Thyroid gland (tissue), 4 donors: ENCODE results near the gene PLXNA4.

Source experiments
- POLR2A ChIP-seq, 2 donors: fragments of 450-650 bp; IDR thresholded peaks; one replicate each; pipeline ENCODE4 v1.6.1; 2017; ENCODE audit warnings: antibody characterized with exemption in 2 of 2, mild to moderate bottlenecking in 2 of 2, moderate library complexity in 1 of 2
- TF ChIP-seq, protein P1 (sequence below), 6 experiments: fragments of 200-600 bp in 3 of 6; fragments of 450-650 bp in 3 of 6; sonication (generic) in 3 of 6; IDR thresholded peaks; one replicate each; pipeline ENCODE4 v1.5.1; 2016 to 2019; ENCODE audit warnings: antibody characterized with exemption in 6 of 6, mild to moderate bottlenecking in 2 of 6, inconsistent platforms in 1 of 6, moderate library complexity in 1 of 6

- TF ChIP-seq, protein P1, sequence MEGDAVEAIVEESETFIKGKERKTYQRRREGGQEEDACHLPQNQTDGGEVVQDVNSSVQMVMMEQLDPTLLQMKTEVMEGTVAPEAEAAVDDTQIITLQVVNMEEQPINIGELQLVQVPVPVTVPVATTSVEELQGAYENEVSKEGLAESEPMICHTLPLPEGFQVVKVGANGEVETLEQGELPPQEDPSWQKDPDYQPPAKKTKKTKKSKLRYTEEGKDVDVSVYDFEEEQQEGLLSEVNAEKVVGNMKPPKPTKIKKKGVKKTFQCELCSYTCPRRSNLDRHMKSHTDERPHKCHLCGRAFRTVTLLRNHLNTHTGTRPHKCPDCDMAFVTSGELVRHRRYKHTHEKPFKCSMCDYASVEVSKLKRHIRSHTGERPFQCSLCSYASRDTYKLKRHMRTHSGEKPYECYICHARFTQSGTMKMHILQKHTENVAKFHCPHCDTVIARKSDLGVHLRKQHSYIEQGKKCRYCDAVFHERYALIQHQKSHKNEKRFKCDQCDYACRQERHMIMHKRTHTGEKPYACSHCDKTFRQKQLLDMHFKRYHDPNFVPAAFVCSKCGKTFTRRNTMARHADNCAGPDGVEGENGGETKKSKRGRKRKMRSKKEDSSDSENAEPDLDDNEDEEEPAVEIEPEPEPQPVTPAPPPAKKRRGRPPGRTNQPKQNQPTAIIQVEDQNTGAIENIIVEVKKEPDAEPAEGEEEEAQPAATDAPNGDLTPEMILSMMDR (IDR thresholded peaks at IDR 0.05), result no peak
- TF ChIP-seq POLR2A (IDR thresholded peaks at IDR 0.05), result no peak
Measured at GRCh38 chr7:132489776-132490237, 86.5 kb downstream of the PLXNA4 start.
